Fibroblast of gingiva (primary cell): ENCODE data around the gene RAD17.
A peak's percentile ranks its signal among the peaks of the same experiment; 100 is the strongest.
"Not testable (repeated sequence)": the region's sequence is repeated elsewhere in the genome, so short reads cannot be mapped to it uniquely, and the experiment has no call there.

Experiments used
- DNase-seq: peaks from one replicate; pipeline ENCODE4 v3.0.0-alpha.2; 2011; ENCODE audit warnings: low read depth

RAD17 gene

GRCh38 chr5:69369340-69370121 is at the start of gene RAD17, which contains the start of the genes AK6 and TAF9:
Gene RAD17 (plus strand): TSS chr5:69369818. CDS start chr5:69372209, 2,391 bp downstream.
Gene AK6 (minus strand): TSS chr5:69369520. CDS start chr5:69369490, 30 bp downstream.
Gene TAF9 (minus strand): TSS chr5:69369520. CDS start chr5:69365737, 3,783 bp downstream.
- DNase-seq = peak; percentile 91

- DNase-seq = no peak
Observed at GRCh38 chr5:69326365-69326764, 43.3 kb upstream of the RAD17 start.

- no peak for DNase-seq
Observed at GRCh38 chr5:69329905-69330489, 39.6 kb upstream of the RAD17 start.

- no peak for DNase-seq
Observed at GRCh38 chr5:69331528-69332445, 37.8 kb upstream of the RAD17 start.

- DNase-seq = not testable (repeated sequence)
Observed at GRCh38 chr5:69333668-69334315, 35.8 kb upstream of the RAD17 start.

- DNase-seq = peak; percentile 81
Observed at GRCh38 chr5:69334793-69335268, 34.8 kb upstream of the RAD17 start.

- no peak for DNase-seq
Observed at GRCh38 chr5:69335341-69335935, 34.2 kb upstream of the RAD17 start.

GRCh38 chr5:69341520-69342161 is 28.0 kb upstream of the RAD17 start:
- DNase-seq = no peak

- no peak for DNase-seq
Observed at GRCh38 chr5:69343083-69343482, 26.5 kb upstream of the RAD17 start.

- DNase-seq = no peak
Observed at GRCh38 chr5:69350664-69351063, 19.0 kb upstream of the RAD17 start.

GRCh38 chr5:69359699-69360098 is 9.9 kb upstream of the RAD17 start:
- DNase-seq = no peak

GRCh38 chr5:69360442-69360841 is 9.2 kb upstream of the RAD17 start:
- no peak for DNase-seq

- peak; percentile 10 for DNase-seq
Observed at GRCh38 chr5:69364414-69364813, 5.2 kb upstream of the RAD17 start.

- DNase-seq = no peak
Observed at GRCh38 chr5:69364850-69365249, 4.8 kb upstream of the RAD17 start.

- DNase-seq = no peak
Observed at GRCh38 chr5:69367697-69368279, 1.8 kb upstream of the RAD17 start.

GRCh38 chr5:69368458-69369339 is 919 bp upstream of the RAD17 start:
- no peak for DNase-seq

- DNase-seq = not testable (repeated sequence)
Observed at GRCh38 chr5:69370335-69370734, 717 bp downstream of the RAD17 start.

- no peak for DNase-seq
Observed at GRCh38 chr5:69372394-69372793, 2.8 kb downstream of the RAD17 start.

GRCh38 chr5:69374911-69375446 is 5.4 kb downstream of the RAD17 start:
- DNase-seq = no peak
